SK-MEL-5 (cell line): Measurements from ENCODE around the gene ATG2B. TPM values are rescaled to one million over a fixed set of nuclear protein-coding genes. Genes with fewer than 3 reads are reported as not detected.

Experiments used
- DNase-seq: peaks from one replicate; pipeline ENCODE4 v3.0.0-alpha.2; 2016; ENCODE audit warnings: low read depth, low spot score
- in situ Hi-C: cut with HindIII; loops from 2 replicates; pipeline ENCODE4 v1.10.0; 2016; ENCODE audit warnings: low sequenced_read_pairs, high pct_unique_total_duplicates, low pct_unique_long_range_greater_than_20kb
- total RNA-seq: library from RNA; depleted of rRNA; stranded (reverse); fragments of >200 nt; shearing (Covaris generic); gene quantifications from 2 replicates; pipeline ENCODE4 v1.2.3, GENCODE V29; 2014

Gene ATG2B
- total RNA-seq, 1 experiment from 2014 or later: 13.4 TPM

DNA sequence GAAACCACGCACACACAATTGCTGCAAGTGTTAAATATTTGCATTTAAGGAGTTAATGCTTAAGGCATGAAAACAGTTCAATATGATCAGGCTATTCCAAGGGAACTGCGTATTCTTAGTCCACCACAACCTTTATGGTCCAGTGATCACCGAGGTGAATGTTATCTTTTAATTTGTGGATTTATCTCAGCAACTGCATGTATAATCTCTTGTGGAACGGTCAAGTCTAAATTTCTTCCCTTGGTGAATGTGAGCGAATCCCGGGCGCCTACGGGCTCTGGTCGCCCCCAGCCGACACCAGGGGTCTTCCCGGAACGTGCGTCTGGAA is 27.8 kb upstream of the ATG2B start:
- DNase-seq: no peak
- in situ Hi-C loops: no loop called here

DNA sequence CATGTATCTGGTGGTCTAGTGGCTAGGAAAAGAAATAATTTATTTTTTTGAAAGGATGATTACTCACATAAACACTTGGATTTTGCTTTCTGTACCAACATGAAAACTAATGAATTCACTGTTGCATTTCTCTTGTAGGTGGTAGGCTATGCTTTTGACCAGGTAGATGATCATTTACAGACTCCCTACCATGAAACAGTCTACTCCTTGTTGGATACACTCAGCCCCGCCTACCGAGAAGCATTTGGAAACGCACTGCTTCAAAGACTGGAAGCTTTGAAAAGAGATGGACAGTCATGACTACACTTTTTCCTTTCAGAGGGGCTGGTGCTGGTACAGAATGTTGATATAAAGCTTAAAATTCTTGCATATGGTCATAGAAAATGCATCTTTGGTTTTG is 22.2 kb upstream of the ATG2B start:
- in situ Hi-C loops: no loop called here
- DNase-seq: peak; percentile 29

DNA sequence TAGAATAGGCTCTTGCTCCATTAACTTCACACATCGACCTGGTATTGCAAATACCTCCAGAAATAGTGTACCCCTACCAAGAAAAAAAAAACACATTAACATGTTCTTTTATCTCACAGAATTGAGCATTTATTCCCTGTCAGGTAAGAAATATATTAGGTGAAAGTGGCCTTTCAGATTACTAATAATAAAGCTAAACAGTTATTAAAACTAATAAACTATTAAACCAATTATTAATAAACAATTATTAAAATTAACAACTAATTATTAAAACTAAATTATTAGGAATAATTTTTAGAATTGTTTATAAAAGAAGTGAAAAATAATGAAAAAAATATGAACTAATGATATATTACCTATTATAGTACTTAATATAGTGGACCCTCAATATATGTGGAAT is 21.6 kb upstream of the ATG2B start:
- no peak for DNase-seq
- in situ Hi-C loops: no loop called here

DNA sequence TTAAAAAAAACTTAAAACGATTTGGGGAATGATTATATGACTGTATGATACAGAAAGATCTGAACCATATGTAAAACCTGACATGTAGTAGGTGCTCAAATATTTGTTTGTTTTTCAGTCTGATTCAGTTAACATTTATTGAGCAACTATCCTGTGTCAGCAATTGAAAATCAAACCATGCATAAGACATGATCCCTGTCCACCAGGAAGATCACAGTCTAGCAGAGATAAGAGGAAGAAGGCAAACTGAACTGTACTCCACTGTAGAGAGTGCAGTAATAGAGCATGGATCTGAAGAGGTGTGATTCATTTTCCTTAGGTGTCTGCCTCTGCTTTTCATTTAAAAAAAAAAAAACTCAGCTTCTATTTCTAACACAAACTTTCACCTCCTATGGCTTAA is 20.9 kb upstream of the ATG2B start:
- DNase-seq: no peak
- in situ Hi-C loops: no loop called here

- DNase-seq: peak; percentile 8
- in situ Hi-C loops: no loop called here
These were observed 20.3 kb upstream of the ATG2B start for GRCh38 chr14:96383445-96383844.

DNA sequence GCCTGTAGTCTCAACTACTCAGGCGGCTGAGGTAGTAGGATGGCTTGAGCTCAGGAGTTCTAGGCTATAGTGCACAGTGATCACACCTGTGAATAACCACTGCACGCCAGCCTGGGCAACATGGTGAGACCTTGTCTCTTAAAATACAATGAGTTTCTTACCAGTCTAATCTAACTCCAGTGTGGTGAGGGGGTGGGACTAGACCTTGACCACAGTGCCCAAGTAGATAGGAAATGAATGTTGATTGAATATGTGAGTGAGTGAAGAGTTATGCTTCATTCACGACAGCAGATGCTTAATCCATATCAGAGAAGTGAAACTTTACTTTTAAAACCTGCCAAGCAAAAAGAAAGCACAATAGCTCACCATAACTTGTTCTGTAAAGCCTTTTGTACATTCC is 17.6 kb upstream of the ATG2B start:
- in situ Hi-C loops: no loop called here

GRCh38 chr14:96376093-96376492 is 13.0 kb upstream of the ATG2B start:
- in situ Hi-C loops: no loop called here
- DNase-seq: no peak

More for the DNA sequence above, 17.6 kb upstream of the ATG2B start:
- no peak for DNase-seq

DNA sequence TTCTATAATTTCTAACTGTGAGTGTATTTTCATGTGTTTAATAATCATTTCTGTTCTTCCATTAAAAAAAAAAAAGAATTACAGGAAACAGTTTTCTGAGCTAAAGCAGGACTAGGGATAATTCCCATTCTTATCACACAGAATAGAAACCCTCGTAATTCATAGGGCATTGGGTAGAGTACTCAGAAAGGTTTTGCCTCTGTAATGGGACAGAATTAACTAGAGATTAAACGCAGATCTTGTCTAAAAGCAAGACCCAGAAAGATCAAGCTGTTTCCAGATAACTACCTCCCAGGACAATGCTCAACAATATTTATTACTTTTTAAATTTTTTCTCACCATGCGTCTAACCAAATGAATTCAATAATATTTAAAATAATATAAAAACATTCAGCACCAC is 10.4 kb upstream of the ATG2B start:
- DNase-seq: no peak
- in situ Hi-C loops: no loop called here

- in situ Hi-C loops: no loop called here
- no peak for DNase-seq
These were observed 7.4 kb upstream of the ATG2B start for GRCh38 chr14:96370528-96370927.

DNA sequence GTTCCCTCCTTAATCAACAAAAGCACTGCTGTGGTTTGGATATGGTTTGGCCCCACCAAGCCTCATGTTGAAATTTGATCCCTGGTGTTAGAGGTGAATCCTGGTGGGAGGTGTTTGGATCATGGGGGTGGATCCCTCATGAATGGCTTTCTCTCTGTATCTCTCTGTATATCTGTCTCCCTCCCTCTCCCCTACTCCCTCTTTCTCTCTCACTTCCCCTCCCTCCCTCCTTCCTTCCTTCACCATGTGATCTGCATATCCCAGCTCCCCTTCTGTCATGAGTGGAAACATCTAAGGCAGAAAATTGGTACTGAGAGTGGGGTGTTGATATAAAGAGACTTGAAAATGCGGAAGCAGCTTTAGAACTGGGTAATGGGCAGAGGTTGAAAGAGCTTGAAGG is 5.4 kb upstream of the ATG2B start:
- no peak for DNase-seq
- in situ Hi-C loops: no loop called here

DNA sequence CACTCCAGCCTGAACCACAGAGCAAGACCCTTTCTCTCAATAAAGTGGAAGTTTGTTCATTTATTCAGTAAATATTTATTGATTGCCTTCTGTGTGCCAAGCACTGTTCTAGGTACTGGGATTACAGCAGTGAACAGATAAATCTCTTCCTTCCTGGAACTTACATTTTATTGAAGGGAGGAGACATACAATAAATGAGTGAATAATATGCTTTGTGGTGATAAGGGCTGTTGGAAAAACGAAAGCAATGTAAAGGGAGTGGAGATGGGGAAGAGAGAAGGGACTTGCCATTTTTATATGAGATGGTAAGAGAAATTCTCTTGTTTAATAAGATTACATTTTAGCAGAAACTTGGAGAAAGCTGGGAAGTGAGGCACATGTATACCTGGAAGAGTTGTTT is 1.8 kb upstream of the ATG2B start:
- no peak for DNase-seq
- in situ Hi-C loops: no loop called here

DNA sequence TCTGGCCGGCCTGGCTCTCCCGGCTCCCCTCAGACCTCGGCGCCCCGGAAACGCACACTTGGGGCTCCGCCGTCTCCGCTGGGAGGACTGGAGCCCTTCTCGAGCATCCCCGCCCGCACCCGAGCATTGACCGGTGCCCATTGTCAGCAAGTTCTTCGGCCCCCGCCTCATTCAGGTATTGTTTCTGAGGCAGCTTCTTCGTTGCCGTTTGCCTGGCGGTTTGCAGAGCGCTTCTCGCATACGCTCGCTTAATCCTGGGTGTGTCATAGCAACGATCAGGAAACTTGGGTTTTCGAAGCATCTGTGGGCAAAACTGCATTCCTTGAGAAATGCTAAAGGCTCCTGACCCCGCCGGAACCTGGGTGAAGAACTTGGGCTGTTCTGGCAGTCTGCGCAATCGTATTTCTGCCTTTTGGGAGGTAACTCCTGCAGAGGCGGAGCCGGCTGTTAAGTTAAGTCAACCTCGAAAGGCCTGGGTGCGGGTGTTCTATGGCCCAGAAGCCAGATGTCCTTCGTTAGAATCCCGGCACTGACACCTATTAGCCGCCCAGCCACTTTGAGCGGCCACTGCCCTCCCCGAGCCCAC is 703 bp upstream of the ATG2B start:
- in situ Hi-C loops: no loop called here
- DNase-seq: peak; percentile 41

DNA sequence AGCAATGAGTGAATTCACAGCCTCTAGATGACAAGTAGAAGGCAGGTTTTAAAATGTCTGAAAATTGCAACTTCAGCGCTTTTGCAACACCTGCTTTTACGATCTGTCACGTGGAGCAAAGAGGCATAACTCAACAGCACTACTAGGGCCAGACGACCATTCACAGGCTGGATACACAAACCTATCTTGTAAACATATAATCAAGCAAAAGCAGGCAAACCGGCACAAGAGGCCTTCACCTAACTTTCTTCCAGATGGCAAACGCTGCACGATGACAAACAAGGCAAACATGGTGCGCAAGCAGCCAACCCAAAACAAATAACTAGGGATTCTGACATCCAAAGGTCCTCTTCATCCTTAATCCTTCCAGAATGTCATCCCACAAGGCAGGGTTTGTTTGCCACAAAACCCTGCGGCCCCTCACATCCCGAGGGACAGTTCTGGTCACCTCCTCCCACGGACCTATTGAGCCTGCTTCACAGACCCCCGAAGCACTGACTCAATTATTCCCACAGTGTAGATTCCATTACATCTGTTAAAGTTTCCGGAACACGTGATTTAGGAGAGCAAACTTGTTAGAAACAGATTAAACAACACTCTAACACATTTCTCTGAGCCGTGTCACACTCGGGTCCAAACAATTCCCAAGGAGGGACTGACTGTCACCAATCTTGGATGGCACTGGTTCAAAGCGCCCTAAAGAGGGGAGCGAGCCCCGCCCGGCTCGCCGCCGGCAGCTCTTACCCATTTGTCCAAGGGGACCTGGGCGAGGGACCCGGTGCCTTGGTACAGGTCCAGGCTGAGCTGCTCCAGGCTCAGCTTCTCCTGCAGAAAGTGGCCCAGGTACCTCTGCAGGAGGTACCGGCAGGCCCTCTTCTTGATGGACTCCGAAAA is 823 bp downstream of the ATG2B start:
- in situ Hi-C loops: no loop called here
- peak; percentile 76 for DNase-seq

GRCh38 chr14:96359959-96360358 is 3.2 kb downstream of the ATG2B start:
- DNase-seq: no peak
- in situ Hi-C loops: no loop called here

GRCh38 chr14:96357216-96357615 is 5.9 kb downstream of the ATG2B start:
- peak; percentile 15 for DNase-seq
- in situ Hi-C loops: no loop called here

GRCh38 chr14:96354246-96354645 is 8.9 kb downstream of the ATG2B start:
- DNase-seq: no peak
- in situ Hi-C loops: no loop called here

DNA sequence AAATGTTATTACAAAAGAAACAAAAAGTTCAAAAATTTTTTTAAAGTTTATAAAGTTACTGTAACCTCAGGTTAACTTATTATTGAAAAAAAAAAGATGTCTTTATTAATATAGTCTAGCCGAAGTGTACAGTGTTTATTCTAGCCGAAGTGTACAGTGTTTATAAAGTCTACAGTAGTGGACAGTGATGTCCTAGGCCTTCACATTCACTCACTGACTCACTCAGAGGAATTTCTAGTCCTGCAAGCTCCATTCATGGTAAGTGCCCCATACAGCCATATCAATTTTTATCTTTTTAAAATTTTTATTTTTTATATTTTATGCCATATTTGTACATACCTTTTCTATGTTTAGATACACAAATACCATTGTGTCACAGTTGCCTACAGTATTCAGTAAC is 10.4 kb downstream of the ATG2B start:
- DNase-seq: no peak
- in situ Hi-C loops: no loop called here

GRCh38 chr14:96351986-96352385 is 11.2 kb downstream of the ATG2B start:
- in situ Hi-C loops: no loop called here
- DNase-seq: no peak

DNA sequence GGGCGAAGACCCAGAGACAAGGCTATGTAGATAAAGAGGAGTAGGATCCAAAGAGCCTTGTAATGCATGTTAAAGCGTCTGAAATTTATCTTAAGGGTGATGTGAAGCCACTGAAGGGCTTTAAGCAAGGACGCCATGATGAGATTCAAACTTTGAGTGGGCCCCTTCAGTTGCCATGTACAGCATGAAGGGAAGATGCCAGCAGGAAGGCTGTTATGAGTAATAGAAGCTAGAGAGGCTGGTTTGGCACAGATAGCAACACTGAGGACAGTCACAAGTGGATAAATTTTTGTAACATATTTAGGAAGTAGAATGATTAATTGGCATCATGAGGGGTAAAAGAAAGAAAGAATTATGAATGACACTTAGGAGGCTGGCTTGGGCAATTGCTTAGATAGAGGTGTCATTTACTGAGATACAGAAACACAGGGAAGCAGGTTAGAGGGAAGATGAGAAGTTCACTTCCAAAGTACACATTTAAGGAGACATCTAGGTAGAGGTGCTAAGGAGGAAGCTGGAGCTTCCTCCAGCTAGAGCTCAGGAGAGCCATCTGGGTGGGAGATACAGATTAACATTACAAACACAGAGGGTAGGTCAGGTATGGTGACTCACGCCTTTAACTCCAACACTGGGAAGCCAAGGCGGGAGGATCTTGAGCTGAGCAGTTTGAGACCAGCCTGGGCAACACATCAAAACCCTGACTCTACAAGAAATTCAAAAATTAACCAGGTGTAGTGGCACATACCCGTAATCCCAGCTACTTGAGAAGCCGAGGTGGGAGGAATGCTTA is 13.7 kb downstream of the ATG2B start:
- in situ Hi-C loops: no loop called here
- no peak for DNase-seq
